HCT116 (cell line): Measurements from ENCODE around the gene COX7C.
"Not testable (repeated sequence)": the region's sequence is repeated elsewhere in the genome, so short reads cannot be mapped to it uniquely, and the experiment has no call there.

Experiments
- EGR1 ChIP-seq: IDR thresholded peaks from 2 replicates; pipeline ENCODE4 v1.6.1; 2012; ENCODE audit warnings: low read depth
- EZH2 ChIP-seq: fragments of 200-600 bp; sonication (generic); IDR thresholded peaks from 2 replicates; pipeline ENCODE4 v1.6.1; 2017; ENCODE audit warnings: antibody characterized with exemption, mixed run types
- JUND ChIP-seq: IDR thresholded peaks from 2 replicates; pipeline ENCODE4 v1.6.1; 2012
- POLR2A ChIP-seq: IDR thresholded peaks from 2 replicates; pipeline ENCODE4 v1.7.0; 2011; ENCODE audit warnings: borderline replicate concordance; ENCODE audit not compliant: insufficient read depth, insufficient read length; ENCODE audit errors: extremely low read depth
- POLR2AphosphoS5 ChIP-seq: IDR thresholded peaks from 2 replicates; pipeline ENCODE4 v1.6.1; 2011; ENCODE audit warnings: mild to moderate bottlenecking, low read depth, low read length, moderate library complexity
- RAD21 ChIP-seq: IDR thresholded peaks from 2 replicates; pipeline ENCODE4 v1.6.1; 2012; ENCODE audit warnings: low read depth, mild to moderate bottlenecking

DNA sequence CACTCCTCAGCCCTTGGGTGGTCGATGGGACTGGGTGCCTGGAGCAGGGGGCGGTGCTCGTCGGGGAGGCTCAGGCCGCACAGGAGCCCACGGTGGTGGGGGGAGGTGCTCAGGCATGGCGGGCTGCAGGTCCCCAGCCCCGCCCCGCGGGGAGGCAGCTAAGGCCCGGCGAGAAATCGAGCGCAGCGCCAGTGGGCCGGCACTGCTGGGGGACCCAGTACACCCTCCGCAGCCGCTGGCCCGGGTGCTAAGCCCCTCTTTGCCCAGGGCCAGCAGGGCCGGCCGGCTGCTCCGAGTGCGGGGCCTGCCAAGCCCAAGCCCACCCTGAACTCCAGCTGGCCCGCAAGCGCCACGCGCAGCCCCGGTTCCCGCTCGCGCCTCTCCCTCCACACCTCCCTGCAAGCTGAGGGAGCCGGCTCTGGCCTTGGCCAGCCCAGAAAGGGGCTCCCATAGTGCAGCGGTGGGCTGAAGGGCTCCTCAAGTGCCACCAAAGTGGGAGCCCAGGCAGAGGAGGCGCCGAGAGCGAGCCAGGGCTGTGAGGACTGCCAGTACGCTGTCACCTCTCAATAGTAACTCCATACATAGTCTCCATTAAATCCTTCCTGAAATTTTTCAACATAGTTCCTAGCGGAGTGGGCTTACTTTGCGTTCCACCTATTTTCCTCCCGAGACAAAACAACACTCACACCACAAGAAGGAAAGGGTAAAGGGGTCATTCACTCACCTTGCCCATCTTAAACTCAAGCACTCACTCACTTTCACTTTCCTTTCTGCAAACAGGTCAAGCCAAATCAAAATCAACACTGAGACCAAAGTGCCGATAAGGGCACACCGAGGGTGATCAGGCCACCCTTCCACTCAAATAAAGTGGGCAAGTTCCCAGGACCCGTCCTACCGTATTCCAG is 48.0 kb upstream of the COX7C start:
- TF ChIP-seq POLR2AphosphoS5, EZH2, EGR1, RAD21, JUND, POLR2A: not testable (repeated sequence)
